Lung (tissue), 13 donors: Measurements from ENCODE around the gene ACSS3. TPM values are rescaled to one million over a fixed set of nuclear protein-coding genes. Genes with fewer than 3 reads are reported as not detected.

Experiments used
- ATAC-seq: fragments of 200-7000 bp; cut with Tn5 transposase; one replicate; pipeline ENCODE4 v1.9.1; 2020; ENCODE audit warnings: moderate number of reproducible peaks; ENCODE audit not compliant: insufficient read depth, low FRiP score
- DNase-seq, 3 donors: peaks; one replicate each; pipeline ENCODE4 v3.0.0-alpha.2; 2013 to 2017
- H3K27ac ChIP-seq, 2 donors: one replicate each; pipeline ENCODE4 v1.5.1; 2013; ENCODE audit warnings: mild to moderate bottlenecking in 2 of 2, moderate library complexity in 2 of 2, control low read depth in 1 of 2, inconsistent platforms in 1 of 2, low read depth in 1 of 2, low read length in 1 of 2
- H3K27me3 ChIP-seq, 3 donors: one replicate each; pipeline ENCODE4 v1.5.1; 2013; ENCODE audit warnings: low read length in 2 of 3; ENCODE audit not compliant: control insufficient read depth in 3 of 3, insufficient read depth in 3 of 3
- H3K36me3 ChIP-seq, 4 donors: one replicate each; pipeline ENCODE4 v1.5.1; 2013; ENCODE audit warnings: low read length in 4 of 4, mild to moderate bottlenecking in 1 of 4, moderate library complexity in 1 of 4; ENCODE audit not compliant: control insufficient read depth in 4 of 4, insufficient read depth in 4 of 4
- H3K4me1 ChIP-seq, 5 donors: one replicate each; pipeline ENCODE4 v1.5.1; 2013; ENCODE audit warnings: low read length in 5 of 5, mild to moderate bottlenecking in 2 of 5, moderate library complexity in 1 of 5; ENCODE audit not compliant: control insufficient read depth in 5 of 5, insufficient read depth in 5 of 5
- H3K4me3 ChIP-seq: one replicate; pipeline ENCODE4 v1.5.1; 2013; ENCODE audit warnings: mild to moderate bottlenecking, control low read depth, moderate library complexity
- H3K9ac ChIP-seq, 2 donors: one replicate each; pipeline ENCODE4 v1.5.1; 2013; ENCODE audit warnings: low read length in 2 of 2, control low read depth in 1 of 2; ENCODE audit not compliant: insufficient read depth in 1 of 2
- H3K9me3 ChIP-seq, 4 donors: one replicate each; pipeline ENCODE4 v1.5.1; 2013; ENCODE audit warnings: low read length in 3 of 4, mild to moderate bottlenecking in 1 of 4, moderate library complexity in 1 of 4; ENCODE audit not compliant: control insufficient read depth in 4 of 4, insufficient read depth in 3 of 4
- CTCF ChIP-seq: IDR thresholded peaks from 2 replicates; pipeline ENCODE4 v1.5.1; 2012; ENCODE audit warnings: mild to moderate bottlenecking; ENCODE audit errors: control extremely low read depth, extremely low read depth
- WGBS, 2 donors: extraction: QIAGEN DNeasy Blood & Tissue Kit; methylation state at CpG; one replicate each; pipeline ENCODE4 v1.1.7; 2013; 5-methylcytosine and 5-hydroxymethylcytosine counted together
- polyA plus RNA-seq, 2 donors: library from polyadenylated mRNA; stranded (reverse); fragments of 200-250 nt; gene quantifications; one replicate each; pipeline ENCODE4 v1.2.1, GENCODE V29; 2013
- small RNA-seq: library from RNA; depleted of rRNA; stranded (forward); fragments of <200 nt; gene quantifications from one replicate; pipeline ENCODE3, GENCODE V24; 2014; ENCODE audit warnings: low replicate concordance
- total RNA-seq, 2 donors: library from RNA; depleted of rRNA in 1 of 2; stranded (reverse); fragments of >200 nt in 1 of 2; gene quantifications; one replicate each; pipeline ENCODE4 v1.2.1, GENCODE V29; 2014 to 2021
- donor health status: control.
- donor health status: control.
- donor health status: Bipolar disorder and iron deficiency.
- donor health status: healthy.
- donor health status: DM: yes; HTN: yes; CAD: no.

The ACSS3 gene
- total and polyA plus RNA-seq, 4 donors: 5.3 to 85.5 (median 15.8) TPM

- no peak for ATAC-seq
- WGBS, 2 donors: 68 to 74% methylated on average over 3 of the region's 3 CpGs
- no peak for TF ChIP-seq CTCF
Measured at GRCh38 chr12:81297601-81298000, 219.7 kb downstream of the ACSS3 start.

GRCh38 chr12:81300454-81300853, 222.6 kb downstream of the ACSS3 start:
- Histone ChIP-seq H3K4me1 (peaks cover 0 to 7% (median 0%) of the 10 kb centered on the region in 5 donors), H3K9ac (no peak overlapping the region), H3K27ac (no peak overlapping the region), H3K9me3 (no peaks in the 10 kb centered on the region), H3K36me3 (no peaks in the 10 kb centered on the region), H3K27me3 (no peaks in the 10 kb centered on the region), H3K4me3 (no peak overlapping the region)
- DNase-seq: peak in 1 of 3 donors; percentile 31
- ATAC-seq: no peak
- 62 to 64% methylated on average over 2 of the region's 2 CpGs for WGBS, 2 donors
- no peak for TF ChIP-seq CTCF

More at GRCh38 chr12:81297601-81298000, 219.7 kb downstream of the ACSS3 start:
- Histone ChIP-seq H3K4me1 (peaks cover 0 to 7% (median 0%) of the 10 kb centered on the region in 5 donors), H3K4me3 (no peak overlapping the region), H3K9me3 (no peaks in the 10 kb centered on the region), H3K36me3 (no peaks in the 10 kb centered on the region), H3K9ac (no peak overlapping the region), H3K27me3 (no peaks in the 10 kb centered on the region), H3K27ac (no peak overlapping the region)
- no peak for DNase-seq

- H3K27ac ChIP-seq: no peak overlapping the region
- 84 to 89% methylated on average over 3 of the region's 3 CpGs for WGBS, 2 donors
- no peaks in the 10 kb centered on the region for H3K4me1 ChIP-seq
- no peak for TF ChIP-seq CTCF
- no peaks in the 10 kb centered on the region for H3K9me3 ChIP-seq
- ATAC-seq (no peak), DNase-seq (no peak)
- H3K4me3 ChIP-seq: no peak overlapping the region
- no peak overlapping the region for H3K9ac ChIP-seq
- H3K36me3 ChIP-seq: no peaks in the 10 kb centered on the region
- no peaks in the 10 kb centered on the region for H3K27me3 ChIP-seq
Measured at GRCh38 chr12:81303935-81304334, 226.1 kb downstream of the ACSS3 start.

Small RNAs within 50 kb of the gene (small RNA-seq; reads per million reads assigned to genes)
- gene MIR4699: not detected

Other genes starting within 250 kb of the ACSS3 start
- 10 to 100 TPM in 1 of 2 donors, 1 to 10 TPM in 1; 7.0 to 21.7 TPM for gene LIN7A, start 140.1 kb upstream of the ACSS3 start, total RNA-seq
- gene LIN7A, start 140.1 kb upstream of the ACSS3 start, polyA plus RNA-seq: 1 to 10 TPM; 4.0 to 6.1 TPM